Measurements from ENCODE around the gene PADI3. TPM values are rescaled to one million over a fixed set of nuclear protein-coding genes. Genes with fewer than 3 reads are reported as not detected.

Gene PADI3
- total RNA-seq, 3 donors from 2014 or later (not counting 1 experiment from before 2014, with no cell fraction given): not detected

GRCh38 chr1:17296086-17296485, 47.2 kb downstream of the PADI3 start:
- Mint-ChIP-seq H3K36me3 (no peaks in the 10 kb centered on the region), H3K27ac (no peak overlapping the region), H3K9me3 (no peaks in the 10 kb centered on the region), H3K4me1 (no peaks in the 10 kb centered on the region), H3K27me3 (ENCODE audit: low read depth in 2 of 2) (peaks cover 11 to 20% of the 10 kb centered on the region in 2 donors), H3K4me3 (no peak overlapping the region)
- Histone ChIP-seq H3K27ac (ENCODE audit: low read length) (no peak overlapping the region), H3K36me3 (ENCODE audit: control insufficient read depth, insufficient read depth, low read length) (no peaks in the 10 kb centered on the region), H3K27me3 (ENCODE audit: control insufficient read depth, insufficient read depth, low read length) (no peaks in the 10 kb centered on the region), H3K4me1 (ENCODE audit: control insufficient read depth, insufficient read depth, low read length) (no peaks in the 10 kb centered on the region), H3K9me3 (ENCODE audit: control insufficient read depth, insufficient read depth, low read length) (peaks cover 2% of the 10 kb centered on the region), H3K4me3 (ENCODE audit: low read length) (no peak overlapping the region)
- DNase-seq: no peak
- no peak for ATAC-seq
- WGBS (ENCODE audit: insufficient coverage): 89% methylated on average over 5 of the region's 5 CpGs
- no peak for TF ChIP-seq CTCF (IDR thresholded peaks at IDR 0.05)
- intact Hi-C loops (cut with micrococcal nuclease): no loop called here

- no peaks in the 10 kb centered on the region for H3K27me3 ChIP-seq (ENCODE audit: control insufficient read depth, insufficient read depth, low read length)
- H3K36me3 ChIP-seq (ENCODE audit: control insufficient read depth, insufficient read depth, low read length): no peaks in the 10 kb centered on the region
- TF ChIP-seq CTCF (IDR thresholded peaks at IDR 0.05): no peak
- H3K9me3 ChIP-seq (ENCODE audit: control insufficient read depth, insufficient read depth, low read length): peaks cover 10% of the 10 kb centered on the region
- H3K4me1 Mint-ChIP-seq: no peaks in the 10 kb centered on the region
- no peak overlapping the region for H3K4me3 Mint-ChIP-seq
- 83% methylated on average over 7 of the region's 7 CpGs for WGBS (ENCODE audit: insufficient coverage)
- DNase-seq: no peak
- peaks cover 15 to 24% of the 10 kb centered on the region in 2 donors for H3K27me3 Mint-ChIP-seq (ENCODE audit: low read depth in 2 of 2)
- no peaks in the 10 kb centered on the region for H3K4me1 ChIP-seq (ENCODE audit: control insufficient read depth, insufficient read depth, low read length)
- H3K9me3 Mint-ChIP-seq: peaks cover 7 to 8% of the 10 kb centered on the region in 2 donors
- H3K27ac ChIP-seq (ENCODE audit: low read length): no peak overlapping the region
- peaks cover 12% of the 10 kb centered on the region for H3K36me3 Mint-ChIP-seq
- intact Hi-C loops (cut with micrococcal nuclease): no loop called here
- ATAC-seq: no peak
- no peak overlapping the region for H3K4me3 ChIP-seq (ENCODE audit: low read length)
- H3K27ac Mint-ChIP-seq: no peak overlapping the region
Observed at GRCh38 chr1:17297991-17298390, 49.1 kb downstream of the PADI3 start.

GRCh38 chr1:17301767-17302166, 52.9 kb downstream of the PADI3 start:
- ATAC-seq (no peak), DNase-seq (no peak)
- 86% methylated on average over 5 of the region's 5 CpGs for WGBS (ENCODE audit: insufficient coverage)
- no peak overlapping the region for H3K27ac ChIP-seq (ENCODE audit: low read length)
- no peak for TF ChIP-seq CTCF (IDR thresholded peaks at IDR 0.05)
- H3K27me3 ChIP-seq (ENCODE audit: control insufficient read depth, insufficient read depth, low read length): no peaks in the 10 kb centered on the region
- no peaks in the 10 kb centered on the region for H3K4me1 Mint-ChIP-seq
- H3K4me3 ChIP-seq (ENCODE audit: low read length): no peak overlapping the region
- H3K27me3 Mint-ChIP-seq (ENCODE audit: low read depth in 2 of 2): peaks cover 8 to 12% of the 10 kb centered on the region in 2 donors
- H3K9me3 ChIP-seq (ENCODE audit: control insufficient read depth, insufficient read depth, low read length): peaks cover 10% of the 10 kb centered on the region
- intact Hi-C loops (cut with micrococcal nuclease): no loop called here
- H3K9me3 Mint-ChIP-seq: peaks cover 7 to 8% of the 10 kb centered on the region in 2 donors
- H3K4me3 Mint-ChIP-seq: no peak overlapping the region
- peaks cover 12% of the 10 kb centered on the region for H3K36me3 Mint-ChIP-seq
- H3K4me1 ChIP-seq (ENCODE audit: control insufficient read depth, insufficient read depth, low read length): no peaks in the 10 kb centered on the region
- H3K27ac Mint-ChIP-seq: no peak overlapping the region
- no peaks in the 10 kb centered on the region for H3K36me3 ChIP-seq (ENCODE audit: control insufficient read depth, insufficient read depth, low read length)

GRCh38 chr1:17304151-17304825, 55.4 kb downstream of the PADI3 start:
- peaks cover 4 to 7% of the 10 kb centered on the region in 2 donors for H3K27me3 Mint-ChIP-seq (ENCODE audit: low read depth in 2 of 2)
- H3K27ac Mint-ChIP-seq: no peak overlapping the region
- no peaks in the 10 kb centered on the region for H3K27me3 ChIP-seq (ENCODE audit: control insufficient read depth, insufficient read depth, low read length)
- peaks cover 12% of the 10 kb centered on the region for H3K36me3 Mint-ChIP-seq
- no peak overlapping the region for H3K4me3 ChIP-seq (ENCODE audit: low read length)
- H3K9me3 ChIP-seq (ENCODE audit: control insufficient read depth, insufficient read depth, low read length): peaks cover 10% of the 10 kb centered on the region
- peaks cover 3% of the 10 kb centered on the region for H3K4me1 ChIP-seq (ENCODE audit: control insufficient read depth, insufficient read depth, low read length)
- H3K9me3 Mint-ChIP-seq: peaks cover 7 to 8% of the 10 kb centered on the region in 2 donors
- no peaks in the 10 kb centered on the region for H3K36me3 ChIP-seq (ENCODE audit: control insufficient read depth, insufficient read depth, low read length)
- DNase-seq (no peak), ATAC-seq (no peak)
- H3K4me3 Mint-ChIP-seq: no peak overlapping the region
- intact Hi-C loops (cut with micrococcal nuclease): no loop called here
- no peak for TF ChIP-seq CTCF (IDR thresholded peaks at IDR 0.05)
- H3K27ac ChIP-seq (ENCODE audit: low read length): no peak overlapping the region
- H3K4me1 Mint-ChIP-seq: no peaks in the 10 kb centered on the region
- WGBS (ENCODE audit: insufficient coverage): 27% methylated on average over 6 of the region's 6 CpGs

Data from natural killer cell (primary cell).